Ecto neural progenitor cell (in vitro differentiated cells): ENCODE data around the gene PAF1.

Source experiments
- DNase-seq: peaks from one replicate; pipeline ENCODE4 v3.0.0-alpha.2; 2018; ENCODE audit warnings: low spot score

PAF1 gene

GRCh38 chr19:39405958-39406655 is 15.2 kb upstream of the PAF1 start:
- no peak for DNase-seq

DNA sequence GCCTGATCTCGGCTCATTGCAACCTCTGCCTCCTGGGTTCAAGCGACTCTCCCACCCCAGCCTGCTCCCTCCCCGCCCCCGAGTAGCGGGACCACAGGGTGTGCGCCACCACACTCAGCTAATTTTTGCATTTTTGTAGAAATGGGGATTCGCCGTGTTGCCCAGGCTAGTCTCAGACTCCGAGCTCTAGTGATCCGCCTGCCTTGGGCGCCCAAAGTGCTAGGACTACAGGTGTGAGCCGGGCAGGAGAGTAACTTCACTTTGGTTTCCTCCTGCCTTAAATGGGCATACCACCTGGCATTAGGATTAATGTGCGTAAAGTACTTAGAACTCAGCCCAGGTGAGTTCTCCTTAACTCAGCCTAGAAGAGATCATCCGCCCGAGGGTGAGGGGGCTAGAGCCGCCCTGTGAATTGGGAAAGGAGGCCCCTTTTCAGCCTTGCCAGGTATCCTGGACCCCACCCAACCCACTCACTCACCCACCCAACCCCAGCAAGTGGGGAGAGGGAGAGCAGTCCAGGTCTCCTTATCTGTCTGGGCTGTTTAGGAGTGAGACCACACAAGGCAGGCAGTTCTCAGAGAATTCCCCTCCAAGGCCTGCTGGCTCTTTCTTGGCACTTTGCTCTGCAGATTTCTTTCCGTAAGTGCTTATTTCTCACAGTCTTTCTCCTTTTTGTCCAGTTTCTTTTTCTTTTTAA is 14.5 kb upstream of the PAF1 start:
- no peak for DNase-seq

- peak; percentile 88 for DNase-seq
Measured at GRCh38 chr19:39403331-39404312, 12.7 kb upstream of the PAF1 start.

- DNase-seq = peak; percentile 93
Measured at GRCh38 chr19:39402346-39403300, 11.7 kb upstream of the PAF1 start.

DNA sequence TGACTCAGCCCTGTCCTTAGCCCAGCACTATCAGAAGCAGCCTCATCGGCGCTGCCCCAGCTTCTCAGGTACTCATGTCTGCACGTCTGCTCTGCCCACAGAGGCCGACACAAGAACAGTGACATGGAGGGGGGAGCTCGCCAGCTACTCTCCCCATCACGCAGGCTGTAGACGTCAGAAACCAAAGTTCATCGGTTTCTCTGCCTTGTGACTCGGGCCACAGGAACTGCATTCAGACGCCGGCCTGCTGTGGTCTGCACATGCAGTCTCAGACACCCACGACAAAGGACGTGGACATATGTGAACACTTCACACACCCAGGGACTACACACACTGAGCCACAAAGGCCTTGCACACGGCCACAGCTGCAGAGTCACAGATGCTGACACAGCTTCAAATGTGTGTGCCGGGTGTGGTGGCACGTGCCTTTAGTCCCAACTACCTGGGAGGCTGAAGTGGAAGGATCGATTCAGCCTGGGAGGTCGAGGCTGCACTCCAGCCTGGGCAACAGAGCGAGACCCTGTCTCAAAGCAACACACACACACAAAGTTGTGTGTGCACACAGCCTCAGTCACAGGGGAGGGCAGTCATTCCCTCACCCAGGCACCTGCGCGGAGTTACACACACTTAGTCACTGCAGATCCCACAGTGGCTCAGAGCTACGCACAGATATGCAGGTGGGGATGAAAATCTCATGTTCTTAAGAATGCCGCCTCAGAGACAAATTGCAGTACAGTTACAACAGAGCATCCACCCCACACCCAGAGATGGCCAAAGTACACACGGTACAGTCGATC is 10.8 kb upstream of the PAF1 start:
- DNase-seq = no peak

- DNase-seq = no peak
Measured at GRCh38 chr19:39401070-39401548, 10.2 kb upstream of the PAF1 start.

DNA sequence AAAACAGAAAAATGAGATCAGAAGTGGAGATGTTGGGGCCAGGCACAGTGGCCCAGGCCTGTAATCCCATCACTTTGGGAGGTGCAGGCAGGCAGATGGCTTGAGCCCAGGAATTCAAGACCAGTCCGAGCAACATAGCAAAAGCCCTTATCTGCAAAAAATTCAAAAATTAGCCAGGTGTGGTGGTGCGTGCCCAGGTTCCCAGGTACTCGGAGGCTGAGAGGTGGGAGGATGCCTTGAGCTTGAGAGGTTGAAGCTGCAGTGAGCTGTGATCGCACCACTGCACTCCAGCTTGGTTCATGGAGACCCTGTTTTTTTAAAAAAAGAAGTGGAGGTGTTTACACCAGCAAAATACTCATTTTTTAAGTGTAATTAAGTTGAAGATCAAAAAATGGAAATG is 9.2 kb upstream of the PAF1 start:
- no peak for DNase-seq

GRCh38 chr19:39399668-39400050 is 8.8 kb upstream of the PAF1 start:
- no peak for DNase-seq

DNA sequence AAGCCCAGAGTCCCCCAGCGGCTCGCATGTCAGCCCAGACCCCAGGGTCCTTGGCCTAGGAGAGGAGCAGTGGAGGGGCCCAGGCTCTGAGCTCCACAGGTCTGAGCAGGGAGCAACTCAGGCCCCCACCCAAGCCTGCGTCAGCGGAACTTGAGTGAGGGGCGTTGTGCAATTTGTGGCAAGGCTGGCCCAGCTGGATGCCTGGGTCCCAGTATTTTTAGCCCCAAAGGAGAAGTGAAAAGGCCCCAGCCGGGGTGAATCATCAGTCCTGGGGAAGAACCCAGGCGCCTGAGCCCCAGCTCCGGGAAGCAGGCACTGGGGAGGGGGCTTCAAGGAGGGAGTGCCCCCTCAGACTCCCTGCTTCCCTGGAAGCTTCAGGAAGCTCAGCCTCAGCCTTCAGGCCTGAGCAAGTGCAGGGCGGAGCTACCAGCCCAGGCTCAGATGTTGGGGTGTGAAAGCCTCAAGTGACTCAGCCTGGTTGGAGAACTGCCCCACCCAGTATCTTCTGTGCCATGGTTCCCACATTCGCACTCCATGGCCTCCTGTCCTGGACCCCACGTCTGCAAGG is 7.5 kb upstream of the PAF1 start:
- DNase-seq = no peak

- peak; percentile 89 for DNase-seq
Measured at GRCh38 chr19:39397360-39398296, 6.7 kb upstream of the PAF1 start.

- DNase-seq = no peak
Measured at GRCh38 chr19:39390451-39390750, 505 bp downstream of the PAF1 start.

DNA sequence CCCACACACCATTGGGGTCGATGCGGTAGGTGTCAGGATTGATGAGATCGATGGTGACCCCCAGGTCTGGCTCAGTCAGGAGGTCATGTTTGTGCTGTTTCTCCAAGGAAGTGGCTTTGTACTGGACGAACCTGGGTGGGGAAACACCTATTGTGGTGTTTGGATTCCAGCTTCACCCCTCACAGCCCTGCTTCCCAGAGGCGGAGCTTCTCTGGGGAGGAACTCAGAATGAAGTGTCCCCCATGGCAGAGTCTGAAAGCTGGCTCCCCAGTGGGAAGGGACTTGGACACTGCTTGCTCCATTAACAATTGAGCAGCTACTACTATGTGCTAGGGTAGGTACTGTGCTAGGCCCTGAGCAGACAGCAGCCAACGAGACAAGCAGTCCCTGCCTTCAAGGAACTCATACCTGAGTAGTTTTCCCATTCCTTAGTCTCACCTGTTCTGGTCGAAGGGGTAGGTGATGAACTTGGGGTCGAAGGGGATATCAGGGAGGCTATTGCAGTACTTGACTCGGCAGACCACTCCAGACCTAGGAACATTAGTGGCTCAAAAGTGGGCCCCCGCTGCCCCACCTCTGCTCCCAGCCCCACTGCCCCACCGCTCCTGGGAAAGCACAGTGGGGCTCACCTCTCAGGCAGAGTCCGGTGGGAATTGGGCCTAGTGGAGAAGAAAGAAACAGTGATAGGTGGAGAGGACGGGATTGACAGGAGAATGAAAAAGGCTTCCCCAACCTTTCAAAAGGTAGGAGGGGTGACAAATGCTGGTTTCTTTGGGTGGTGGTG is 1.1 kb downstream of the PAF1 start:
- DNase-seq = no peak

- no peak for DNase-seq
Measured at GRCh38 chr19:39388657-39389056, 2.2 kb downstream of the PAF1 start.

DNA sequence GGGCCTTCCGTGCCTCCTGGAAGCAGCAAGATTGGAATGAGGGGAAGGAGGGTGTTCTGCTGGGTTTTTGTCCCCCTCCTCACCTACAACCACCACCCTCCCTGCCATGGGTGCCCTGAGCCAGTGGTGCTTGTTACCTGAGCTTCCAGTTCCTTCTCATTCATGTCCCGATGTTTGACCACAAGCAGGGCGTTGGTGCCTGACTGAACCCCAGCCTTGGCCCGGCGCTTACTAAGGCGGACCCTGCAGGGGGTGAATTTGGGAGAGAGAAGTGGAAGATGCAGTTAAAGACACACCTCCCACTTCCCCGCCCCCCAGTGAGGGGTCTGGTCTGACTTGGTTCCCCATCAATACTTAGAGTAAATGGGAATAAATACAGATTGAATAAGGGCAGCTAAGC is 4.3 kb downstream of the PAF1 start:
- DNase-seq = no peak

- DNase-seq = no peak
Measured at GRCh38 chr19:39385629-39386411, 5.1 kb downstream of the PAF1 start.

GRCh38 chr19:39384839-39385568 is 5.9 kb downstream of the PAF1 start:
- no peak for DNase-seq
